Tibial artery (tissue), 4 donors: ENCODE data around the gene STAM.

Experiments used
- DNase-seq, 2 donors: peaks; one replicate each; pipeline ENCODE4 v3.0.0-alpha.2; 2019
- H3K27ac ChIP-seq, 2 donors: fragments of 200-600 bp; sonication (generic) in 1 of 2; 1 replicate in 1 of 2; 2 replicates in 1 of 2; pipeline ENCODE4 v1.5.1; 2018 to 2019; ENCODE audit warnings: mild to moderate bottlenecking in 1 of 2
- H3K27me3 ChIP-seq, 2 donors: fragments of 200-600 bp; sonication (generic) in 1 of 2; one replicate each; pipeline versions ENCODE4 v1.5.1 to v1.6.0; 2016 to 2019
- H3K36me3 ChIP-seq, 3 donors: fragments of 200-600 bp; sonication (generic) in 2 of 3; one replicate each; pipeline ENCODE4 v1.5.1; 2016 to 2019; ENCODE audit warnings: mild to moderate bottlenecking in 2 of 3
- H3K4me1 ChIP-seq, 4 donors: fragments of 200-600 bp; sonication (generic) in 2 of 4; 1 replicate in 3 of 4; 2 replicates in 1 of 4; pipeline ENCODE4 v1.5.1; 2016 to 2019
- H3K4me3 ChIP-seq, 2 donors: fragments of 200-600 bp; sonication (generic) in 1 of 2; 1 replicate in 1 of 2; 2 replicates in 1 of 2; pipeline ENCODE4 v1.5.1; 2018 to 2019; ENCODE audit warnings: mild to moderate bottlenecking in 2 of 2
- H3K9me3 ChIP-seq, 3 donors: fragments of 200-600 bp; sonication (generic) in 1 of 3; one replicate each; pipeline ENCODE4 v1.5.1; 2016 to 2019
- intact Hi-C: fragments of 100-400 bp; cut with DNase I; formaldehyde crosslinking; loops from one replicate; pipeline ENCODE4 v1.15.0; 2023; ENCODE audit warnings: low total_unique reads
- TF ChIP-seq, protein P1 (sequence below), 2 experiments: fragments of 200-600 bp in 1 of 2; fragments of 450-650 bp in 1 of 2; IDR thresholded peaks; one replicate each; pipeline ENCODE4 v1.5.1; 2017 to 2019; ENCODE audit warnings: antibody characterized with exemption in 2 of 2, mild to moderate bottlenecking in 1 of 2, moderate library complexity in 1 of 2

The STAM gene

DNA sequence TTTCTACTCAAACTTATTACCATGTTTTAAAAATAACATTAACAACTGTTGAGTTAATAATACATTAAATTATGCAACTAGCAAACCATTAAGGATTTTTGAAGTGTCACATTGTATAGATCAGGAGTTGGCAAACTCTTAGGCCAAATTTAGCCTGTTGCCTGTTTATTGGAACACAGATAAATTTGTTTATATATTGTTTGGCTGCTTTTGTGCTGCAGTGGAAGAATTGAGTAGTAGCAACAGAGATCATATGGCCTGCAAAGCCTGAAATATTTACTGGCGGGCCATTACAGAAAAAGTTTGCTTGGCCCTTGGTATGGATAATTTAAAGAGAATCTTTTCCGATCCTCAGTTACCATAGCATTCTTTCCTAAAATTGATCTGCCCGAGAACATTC lies 57.4 kb downstream of the STAM start:
- Histone ChIP-seq H3K27me3 (no peaks in the 10 kb centered on the region), H3K9me3 (no peaks in the 10 kb centered on the region), H3K4me1 (no peaks in the 10 kb centered on the region), H3K27ac (no peak overlapping the region), H3K4me3 (no peak overlapping the region), H3K36me3 (peaks cover 25 to 38% (median 27%) of the 10 kb centered on the region in 3 donors)
- intact Hi-C loops = no loop called here
- TF ChIP-seq, protein P1, sequence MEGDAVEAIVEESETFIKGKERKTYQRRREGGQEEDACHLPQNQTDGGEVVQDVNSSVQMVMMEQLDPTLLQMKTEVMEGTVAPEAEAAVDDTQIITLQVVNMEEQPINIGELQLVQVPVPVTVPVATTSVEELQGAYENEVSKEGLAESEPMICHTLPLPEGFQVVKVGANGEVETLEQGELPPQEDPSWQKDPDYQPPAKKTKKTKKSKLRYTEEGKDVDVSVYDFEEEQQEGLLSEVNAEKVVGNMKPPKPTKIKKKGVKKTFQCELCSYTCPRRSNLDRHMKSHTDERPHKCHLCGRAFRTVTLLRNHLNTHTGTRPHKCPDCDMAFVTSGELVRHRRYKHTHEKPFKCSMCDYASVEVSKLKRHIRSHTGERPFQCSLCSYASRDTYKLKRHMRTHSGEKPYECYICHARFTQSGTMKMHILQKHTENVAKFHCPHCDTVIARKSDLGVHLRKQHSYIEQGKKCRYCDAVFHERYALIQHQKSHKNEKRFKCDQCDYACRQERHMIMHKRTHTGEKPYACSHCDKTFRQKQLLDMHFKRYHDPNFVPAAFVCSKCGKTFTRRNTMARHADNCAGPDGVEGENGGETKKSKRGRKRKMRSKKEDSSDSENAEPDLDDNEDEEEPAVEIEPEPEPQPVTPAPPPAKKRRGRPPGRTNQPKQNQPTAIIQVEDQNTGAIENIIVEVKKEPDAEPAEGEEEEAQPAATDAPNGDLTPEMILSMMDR (IDR thresholded peaks at IDR 0.05) = no peak
- DNase-seq = no peak

DNA sequence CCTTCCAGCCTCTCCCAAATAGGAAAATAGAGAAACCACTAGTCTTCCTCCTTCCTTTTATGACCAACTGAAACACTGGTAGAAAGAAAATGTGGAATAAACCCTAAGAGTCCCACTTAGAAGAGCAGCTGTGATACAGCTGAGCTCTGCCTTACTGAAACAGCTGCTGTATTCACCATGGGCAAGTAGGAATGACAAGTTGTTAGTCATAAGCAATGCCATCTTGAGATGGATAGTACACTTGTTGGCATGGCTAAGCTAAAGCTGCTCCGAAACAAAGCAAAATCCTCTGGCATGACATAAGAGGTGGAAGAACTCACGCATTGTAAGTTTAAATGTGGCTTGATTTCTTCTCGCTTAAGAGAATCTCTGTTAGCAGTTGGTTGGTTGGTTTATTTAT lies 59.8 kb downstream of the STAM start:
- Histone ChIP-seq H3K4me1 (no peaks in the 10 kb centered on the region), H3K27ac (no peak overlapping the region), H3K36me3 (peaks cover 24 to 46% (median 27%) of the 10 kb centered on the region in 3 donors), H3K27me3 (no peaks in the 10 kb centered on the region), H3K4me3 (no peak overlapping the region), H3K9me3 (no peaks in the 10 kb centered on the region)
- no peak for DNase-seq
- TF ChIP-seq, protein P1 (IDR thresholded peaks at IDR 0.05) = no peak
- intact Hi-C loops = no loop called here

DNA sequence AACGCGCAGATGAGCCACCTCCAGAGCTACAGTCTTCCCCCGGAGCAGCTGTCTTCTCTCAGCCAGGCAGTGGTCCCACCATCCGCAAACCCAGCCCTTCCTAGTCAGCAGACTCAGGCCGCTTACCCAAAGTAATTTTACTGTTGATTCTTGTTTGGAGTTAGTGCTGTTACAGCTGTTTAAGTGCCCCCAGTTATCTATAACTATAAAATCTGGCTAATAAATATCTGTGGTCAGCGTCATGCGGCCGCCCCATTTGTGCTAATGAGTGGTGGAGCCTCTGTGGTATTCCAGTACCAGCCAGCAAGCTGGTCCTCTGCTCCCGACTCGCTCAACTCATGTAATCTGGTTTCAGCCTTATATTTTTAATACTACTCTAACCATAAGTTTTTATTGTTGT lies 64.9 kb downstream of the STAM start:
- Histone ChIP-seq H3K9me3 (no peaks in the 10 kb centered on the region), H3K4me3 (no peak overlapping the region), H3K36me3 (peaks cover 54 to 91% (median 62%) of the 10 kb centered on the region in 3 donors), H3K27ac (no peak overlapping the region), H3K4me1 (no peaks in the 10 kb centered on the region), H3K27me3 (no peaks in the 10 kb centered on the region)
- TF ChIP-seq, protein P1 (IDR thresholded peaks at IDR 0.05) = no peak
- intact Hi-C loops = no loop called here
- DNase-seq = no peak

DNA sequence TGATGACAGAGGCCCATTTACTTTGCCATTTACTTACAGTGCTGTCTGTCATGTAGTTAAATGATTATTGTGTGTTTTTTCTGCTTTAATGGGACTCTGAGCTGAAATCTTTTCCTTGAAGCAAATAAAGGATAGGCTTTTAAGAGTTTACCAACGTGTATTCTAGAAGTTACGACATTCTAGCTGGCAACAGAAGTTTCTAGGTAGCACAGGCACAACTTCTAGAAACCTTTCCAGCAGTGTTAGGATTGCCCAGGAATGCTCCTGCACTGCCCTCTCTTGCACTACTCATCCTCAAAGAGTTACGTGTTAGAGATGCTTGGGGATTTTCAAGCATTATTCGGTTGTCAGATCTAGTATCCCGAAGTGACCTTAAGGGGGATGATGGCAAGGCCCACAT lies 65.5 kb downstream of the STAM start:
- H3K4me3 ChIP-seq = no peak overlapping the region
- no peaks in the 10 kb centered on the region for H3K27me3 ChIP-seq
- DNase-seq = no peak
- TF ChIP-seq, protein P1 (IDR thresholded peaks at IDR 0.05) = no peak
- H3K36me3 ChIP-seq = peaks cover 52 to 91% (median 67%) of the 10 kb centered on the region in 3 donors
- no peak overlapping the region for H3K27ac ChIP-seq
- H3K9me3 ChIP-seq = no peaks in the 10 kb centered on the region
- intact Hi-C loops = no loop called here
- no peaks in the 10 kb centered on the region for H3K4me1 ChIP-seq

DNA sequence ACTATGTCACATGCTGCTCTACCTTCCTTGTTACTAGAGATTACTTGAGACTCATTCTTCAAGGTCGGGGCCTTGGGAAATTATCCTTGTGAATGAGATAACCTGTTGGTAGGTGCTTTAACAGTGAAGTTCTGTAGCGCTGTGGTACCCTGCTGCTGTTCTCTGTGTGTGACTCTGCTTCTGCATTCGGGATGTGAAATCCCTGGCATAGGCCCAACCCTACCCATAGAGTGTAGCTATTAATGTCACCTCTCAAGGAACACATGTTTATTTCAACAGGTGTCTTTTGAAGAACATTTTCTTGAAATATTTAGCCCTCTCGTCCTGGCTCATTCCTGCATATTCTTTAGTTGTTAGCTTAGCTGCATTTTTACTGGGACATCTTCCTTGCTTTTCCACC lies 66.2 kb downstream of the STAM start:
- DNase-seq = no peak
- Histone ChIP-seq H3K4me3 (no peak overlapping the region), H3K4me1 (no peaks in the 10 kb centered on the region), H3K9me3 (no peaks in the 10 kb centered on the region), H3K27ac (no peak overlapping the region), H3K36me3 (peaks cover 57 to 91% (median 68%) of the 10 kb centered on the region in 3 donors), H3K27me3 (no peaks in the 10 kb centered on the region)
- intact Hi-C loops = no loop called here
- TF ChIP-seq, protein P1 (IDR thresholded peaks at IDR 0.05) = no peak

DNA sequence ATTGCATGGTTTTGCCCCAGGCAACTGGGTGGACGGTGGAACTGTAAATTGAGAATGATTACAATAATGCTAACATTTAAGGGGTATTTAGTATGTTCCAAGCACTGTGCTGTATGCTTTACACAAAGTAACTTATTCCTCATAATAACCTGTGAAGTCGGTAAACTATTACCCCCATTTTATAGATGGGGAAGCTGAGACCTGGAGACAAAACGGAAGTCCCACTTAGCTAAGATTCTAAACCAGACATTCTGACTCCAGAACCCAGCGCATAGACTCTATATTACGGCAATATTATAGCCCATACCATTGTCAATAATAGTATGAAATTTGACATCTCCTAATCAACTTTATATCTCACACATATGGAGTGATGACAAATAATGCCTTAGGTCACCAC lies 68.1 kb downstream of the STAM start:
- no peak overlapping the region for H3K4me3 ChIP-seq
- no peaks in the 10 kb centered on the region for H3K9me3 ChIP-seq
- intact Hi-C loops = no loop called here
- peaks cover 44 to 83% (median 59%) of the 10 kb centered on the region in 3 donors for H3K36me3 ChIP-seq
- H3K27ac ChIP-seq = no peak overlapping the region
- TF ChIP-seq, protein P1 (IDR thresholded peaks at IDR 0.05) = no peak
- H3K4me1 ChIP-seq = no peaks in the 10 kb centered on the region
- H3K27me3 ChIP-seq = no peaks in the 10 kb centered on the region
- no peak for DNase-seq
